ENCODE data around the gene SERPINA1.

DNA sequence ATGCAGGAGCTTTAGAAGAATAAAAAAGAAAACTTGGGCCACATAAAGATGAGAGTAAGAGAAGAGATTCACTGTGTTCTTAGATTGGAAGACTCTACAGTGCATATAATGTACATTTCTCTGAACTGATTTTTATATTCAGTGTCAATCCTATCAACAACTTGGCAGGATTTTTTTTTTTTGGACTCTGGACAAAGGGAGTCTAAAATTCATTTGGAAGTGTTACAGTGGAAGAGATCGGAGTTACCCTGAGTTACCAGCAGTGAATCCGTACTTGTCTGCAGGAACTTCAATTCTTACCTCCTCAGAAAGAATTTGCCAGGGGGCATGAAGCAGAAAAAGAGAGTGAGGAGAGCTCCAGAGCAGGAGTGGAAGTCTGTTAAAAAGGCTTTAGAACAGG, 40.2 kb upstream of the SERPINA1 start:
- no peak for TF ChIP-seq EZH2phosphoT487 (IDR thresholded peaks at IDR 0.05; ENCODE audit: borderline replicate concordance, low read length)
- TF ChIP-seq, protein P1, sequence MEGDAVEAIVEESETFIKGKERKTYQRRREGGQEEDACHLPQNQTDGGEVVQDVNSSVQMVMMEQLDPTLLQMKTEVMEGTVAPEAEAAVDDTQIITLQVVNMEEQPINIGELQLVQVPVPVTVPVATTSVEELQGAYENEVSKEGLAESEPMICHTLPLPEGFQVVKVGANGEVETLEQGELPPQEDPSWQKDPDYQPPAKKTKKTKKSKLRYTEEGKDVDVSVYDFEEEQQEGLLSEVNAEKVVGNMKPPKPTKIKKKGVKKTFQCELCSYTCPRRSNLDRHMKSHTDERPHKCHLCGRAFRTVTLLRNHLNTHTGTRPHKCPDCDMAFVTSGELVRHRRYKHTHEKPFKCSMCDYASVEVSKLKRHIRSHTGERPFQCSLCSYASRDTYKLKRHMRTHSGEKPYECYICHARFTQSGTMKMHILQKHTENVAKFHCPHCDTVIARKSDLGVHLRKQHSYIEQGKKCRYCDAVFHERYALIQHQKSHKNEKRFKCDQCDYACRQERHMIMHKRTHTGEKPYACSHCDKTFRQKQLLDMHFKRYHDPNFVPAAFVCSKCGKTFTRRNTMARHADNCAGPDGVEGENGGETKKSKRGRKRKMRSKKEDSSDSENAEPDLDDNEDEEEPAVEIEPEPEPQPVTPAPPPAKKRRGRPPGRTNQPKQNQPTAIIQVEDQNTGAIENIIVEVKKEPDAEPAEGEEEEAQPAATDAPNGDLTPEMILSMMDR (conservative IDR thresholded peaks at IDR 0.05; ENCODE audit: low read depth, low read length), result no peak
- TF ChIP-seq EZH2 (IDR thresholded peaks at IDR 0.05; ENCODE audit: low read length, unreplicated experiment), result no peak
